Right cardiac atrium (tissue), 5 donors: ENCODE measurements around the gene ST6GALNAC3. TPM values are rescaled to one million over a fixed set of nuclear protein-coding genes. Genes with fewer than 3 reads are reported as not detected.

Experiments
- ATAC-seq, 2 donors: fragments of 200-7000 bp; cut with Tn5 transposase; one replicate each; pipeline versions ENCODE4 v1.8.0 to v1.9.1; 2020; ENCODE audit warnings: moderate library complexity in 2 of 2, mild to moderate bottlenecking in 1 of 2
- DNase-seq, 3 donors: peaks; one replicate each; pipeline ENCODE4 v3.0.0-alpha.2; 2020
- H3K27ac ChIP-seq: one replicate; pipeline ENCODE4 v1.5.1; 2013; ENCODE audit warnings: mild to moderate bottlenecking, low read length, control low read depth, moderate library complexity
- H3K27me3 ChIP-seq: one replicate; pipeline ENCODE4 v1.6.1; 2013; ENCODE audit not compliant: control insufficient read depth, insufficient read depth
- H3K4me1 ChIP-seq: one replicate; pipeline ENCODE4 v1.6.1; 2013; ENCODE audit warnings: low read length; ENCODE audit not compliant: control insufficient read depth, insufficient read depth
- H3K4me3 ChIP-seq: one replicate; pipeline ENCODE4 v1.5.1; 2013; ENCODE audit warnings: low read length, control low read depth
- H3K9me3 ChIP-seq: one replicate; pipeline ENCODE4 v1.6.1; 2013; ENCODE audit warnings: low read length; ENCODE audit not compliant: control insufficient read depth
- WGBS: extraction: QIAGEN DNeasy Blood & Tissue Kit; methylation state at CpG from one replicate; pipeline ENCODE4 v1.1.7; 2013; 5-methylcytosine and 5-hydroxymethylcytosine counted together
- intact Hi-C, 4 donors: fragments of 100-400 bp; cut with DNase I; formaldehyde crosslinking; loops; one replicate each; pipeline versions ENCODE4 v1.11.0 to v1.14.0; 2022 to 2023
- polyA plus RNA-seq: library from polyadenylated mRNA; stranded (reverse); fragments of 200-250 nt; gene quantifications from one replicate; pipeline ENCODE4 v1.2.3, GENCODE V29; 2013
- total RNA-seq, 4 donors: library from RNA; stranded (reverse); fragmentation: NEBNext Ultra II Directional; extraction: Animal tissue kit (Norgen Biotek cat#: 25700); gene quantifications; one replicate each; pipeline ENCODE4 v1.2.1, GENCODE V29; 2021
- donor health status: healthy with polysubstance abuse.
- donor health status: DM: no; HTN: yes; CAD: no.
- donor health status: DM: no; HTN: no; CAD: no.
- donor health status: DM: no; HTN: yes; CAD: no; lungs with severe emphysema.
- donor health status: DM: yes; HTN: yes; CAD: no.

ST6GALNAC3 gene
- total and polyA plus RNA-seq, 5 donors = 2.8 to 19.9 (median 15.4) TPM

DNA sequence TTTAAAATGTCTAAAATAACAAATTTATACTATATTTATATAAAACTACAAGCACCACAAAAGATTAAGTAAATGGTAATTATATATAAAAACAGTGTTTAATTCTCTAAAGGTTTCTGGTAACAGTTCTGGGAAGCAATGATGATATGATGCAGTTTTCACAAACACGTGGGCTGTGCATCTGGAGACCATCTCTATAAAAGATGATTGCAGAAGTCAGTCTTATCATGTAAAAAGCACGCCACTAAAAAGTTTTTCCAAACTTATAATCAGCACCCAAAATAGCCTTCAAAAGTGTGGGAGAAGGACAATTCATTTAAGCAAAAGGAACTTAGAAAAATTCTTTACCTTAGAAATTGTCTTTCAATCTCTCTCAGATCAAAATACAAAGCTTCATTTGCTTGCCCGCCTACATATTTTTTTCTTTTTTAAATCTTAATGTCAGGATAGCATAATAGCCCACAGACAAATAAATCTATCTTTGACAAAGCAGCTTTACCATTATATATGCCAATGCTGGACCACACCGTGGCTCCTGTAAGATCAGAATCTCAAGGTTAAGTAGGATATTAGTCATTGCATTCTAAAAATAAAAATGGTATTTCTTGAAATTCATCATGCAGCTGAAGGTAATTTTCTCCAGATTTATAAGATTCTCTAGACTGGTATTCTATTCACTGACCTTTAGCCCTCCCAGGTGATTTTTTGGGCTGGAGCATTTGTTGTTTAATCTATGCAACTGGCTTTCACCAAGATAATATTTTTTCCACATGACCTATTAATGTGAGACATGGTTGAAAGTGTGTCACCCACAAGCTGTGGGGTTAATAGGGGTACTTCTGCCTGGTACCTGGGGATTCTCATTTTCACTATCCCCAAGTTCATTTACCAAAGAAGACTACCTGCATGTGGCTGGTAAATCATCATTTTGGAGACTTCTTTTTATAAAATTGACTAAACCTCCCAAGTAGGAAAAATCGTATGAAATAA, 603.2 kb downstream of the ST6GALNAC3 start:
- Histone ChIP-seq H3K27ac (no peak overlapping the region), H3K4me3 (no peak overlapping the region), H3K4me1 (no peaks in the 10 kb centered on the region), H3K9me3 (no peaks in the 10 kb centered on the region), H3K27me3 (no peaks in the 10 kb centered on the region)
- 57% methylated on average over 5 of the region's 5 CpGs for WGBS
- DNase-seq (no peak), ATAC-seq (no peak)
- intact Hi-C loops = no loop called here

GRCh38 chr1:76679534-76680152, 605.1 kb downstream of the ST6GALNAC3 start:
- WGBS = 93% methylated on average over 8 of the region's 8 CpGs
- H3K27ac ChIP-seq = no peak overlapping the region
- H3K27me3 ChIP-seq = no peaks in the 10 kb centered on the region
- H3K4me3 ChIP-seq = no peak overlapping the region
- H3K9me3 ChIP-seq = no peaks in the 10 kb centered on the region
- DNase-seq (no peak), ATAC-seq (no peak)
- H3K4me1 ChIP-seq = no peaks in the 10 kb centered on the region
- intact Hi-C loops = no loop called here

GRCh38 chr1:76680651-76681050, 606.1 kb downstream of the ST6GALNAC3 start:
- Histone ChIP-seq H3K4me3 (no peak overlapping the region), H3K9me3 (no peaks in the 10 kb centered on the region), H3K4me1 (no peaks in the 10 kb centered on the region), H3K27me3 (no peaks in the 10 kb centered on the region), H3K27ac (no peak overlapping the region)
- ATAC-seq (no peak), DNase-seq (no peak)
- intact Hi-C loops = no loop called here
- 97% methylated on average over 1 of the region's 1 CpG for WGBS

DNA sequence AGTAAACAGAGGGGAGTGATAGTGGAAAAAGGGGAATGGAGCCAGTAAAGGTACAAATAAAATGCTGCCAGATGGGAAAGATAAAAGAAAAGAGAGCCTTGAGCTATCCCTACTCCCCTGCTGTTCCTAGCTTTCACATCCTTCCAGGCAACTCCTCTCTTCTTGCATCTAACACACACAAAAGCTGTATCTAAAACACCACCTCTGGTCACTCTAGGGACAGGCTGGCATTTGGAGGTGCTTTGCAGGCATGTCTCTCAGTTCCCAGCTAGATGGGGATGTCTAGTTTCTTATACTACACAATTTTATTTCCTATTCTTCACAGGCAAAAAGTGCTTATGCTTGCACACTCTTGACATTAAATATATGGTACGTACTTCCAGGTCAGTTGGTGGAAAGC, 607.6 kb downstream of the ST6GALNAC3 start:
- no peaks in the 10 kb centered on the region for H3K4me1 ChIP-seq
- ATAC-seq (no peak), DNase-seq (no peak)
- WGBS = 93% methylated on average over 1 of the region's 1 CpG
- intact Hi-C loops = no loop called here
- H3K9me3 ChIP-seq = no peaks in the 10 kb centered on the region
- H3K27ac ChIP-seq = no peak overlapping the region
- no peaks in the 10 kb centered on the region for H3K27me3 ChIP-seq
- H3K4me3 ChIP-seq = no peak overlapping the region

Other genes with a start within 250 kb of the ST6GALNAC3 start
- gene ASB17, start 142.3 kb upstream of the ST6GALNAC3 start, total RNA-seq = not detected
- not detected for gene ASB17, start 142.3 kb upstream of the ST6GALNAC3 start, polyA plus RNA-seq